ENCODE measurements around the gene FBXO42.

GRCh38 chr1:16256478-16256877 is 95.8 kb downstream of the FBXO42 start:
- no peak for TF ChIP-seq CTCF (IDR thresholded peaks at IDR 0.05 in 8 of 11, conservative IDR thresholded peaks at IDR 0.05 in 3 of 11)
- no peak for TF ChIP-seq POLR2AphosphoS5 (IDR thresholded peaks at IDR 0.05)

Data from spleen (tissue), 7 donors.